SK-N-SH (cell line): ENCODE measurements around the gene MAPRE3. TPM values are rescaled to one million over a fixed set of nuclear protein-coding genes. Genes with fewer than 3 reads are reported as not detected.

Experiments used
- CTCF ChIA-PET: fragments of 300-600, 350-600 bp; formaldehyde crosslinking; extraction: SDS; loops from one replicate; lab custom pipeline; 2021; lab: Yijun Ruan, JAX
- POLR2A ChIA-PET: fragments of 350-600 bp; sonication (Branson Sonifier 250); formaldehyde crosslinking; extraction: SDS; loops from one replicate; lab custom pipeline; 2020; ENCODE audit warnings: antibody characterized with exemption, inconsistent platforms; lab: Yijun Ruan, JAX
- DNase-seq: peaks from one replicate; pipeline ENCODE4 v3.0.0; 2012
- H2AFZ ChIP-seq: fragments of 200-600 bp; sonication (generic); 2 replicates; pipeline ENCODE4 v1.8.1; 2016; ENCODE audit warnings: antibody characterized with exemption, mild to moderate bottlenecking, low read depth
- H3F3A ChIP-seq: fragments of 200-600 bp; sonication (generic); replicated peaks from 2 replicates; pipeline ENCODE3; 2016; ENCODE audit warnings: antibody characterized with exemption, mild to moderate bottlenecking; ENCODE audit not compliant: insufficient read depth
- H3K27ac ChIP-seq, 2 experiments: fragments of 200-500 bp in 1 of 2; fragments of 200-600 bp in 1 of 2; sonication (Bioruptor generic) in 1 of 2; sonication (generic), shearing (Covaris generic) in 1 of 2; 2 replicates each; pipeline versions ENCODE4 v1.5.1 to v1.6.1; 2014 to 2016; ENCODE audit warnings: low read depth in 2 of 2, inconsistent platforms in 1 of 2, low read length in 1 of 2, mild to moderate bottlenecking in 1 of 2, mixed read lengths in 1 of 2
- H3K27me3 ChIP-seq: fragments of 200-600 bp; sonication (generic), shearing (Covaris generic); 2 replicates; pipeline ENCODE4 v1.6.1; 2016; ENCODE audit warnings: mixed run types; ENCODE audit not compliant: insufficient read depth
- H3K36me3 ChIP-seq, 2 experiments: fragments of 200-500 bp in 1 of 2; fragments of 200-600 bp in 1 of 2; sonication (Bioruptor generic) in 1 of 2; sonication (generic) in 1 of 2; replicated peaks in 1 of 2; 2 replicates each; pipeline versions ENCODE3 to v1.5.1; 2014 to 2016; ENCODE audit warnings: low read length in 1 of 2, mild to moderate bottlenecking in 1 of 2; ENCODE audit not compliant: insufficient read depth in 2 of 2, control insufficient read depth in 1 of 2
- H3K4me1 ChIP-seq, 2 experiments: fragments of 200-500 bp in 1 of 2; fragments of 200-600 bp in 1 of 2; sonication (Bioruptor generic) in 1 of 2; sonication (generic), shearing (Covaris generic) in 1 of 2; 2 replicates each; pipeline versions ENCODE4 v1.5.1 to v1.6.1; 2014 to 2016; ENCODE audit warnings: low read depth in 1 of 2, low read length in 1 of 2, mixed run types in 1 of 2; ENCODE audit not compliant: insufficient read depth in 2 of 2, control insufficient read depth in 1 of 2
- H3K4me2 ChIP-seq: fragments of 200-600 bp; sonication (generic), shearing (Covaris generic); 2 replicates; pipeline ENCODE4 v1.6.1; 2017; ENCODE audit warnings: mixed run types
- H3K4me3 ChIP-seq, 2 experiments: fragments of 200-500 bp in 1 of 2; fragments of 200-600 bp in 1 of 2; sonication (Bioruptor generic) in 1 of 2; sonication (generic), shearing (Covaris generic) in 1 of 2; 2 replicates each; pipeline versions ENCODE4 v1.5.1 to v1.8.1; 2014 to 2016; ENCODE audit warnings: low read depth in 2 of 2, inconsistent platforms in 1 of 2, low read length in 1 of 2, mild to moderate bottlenecking in 1 of 2, mixed read lengths in 1 of 2, moderate library complexity in 1 of 2
- H3K79me2 ChIP-seq: fragments of 200-600 bp; sonication (generic); 2 replicates; pipeline ENCODE4 v1.8.1; 2017; ENCODE audit warnings: mild to moderate bottlenecking; ENCODE audit not compliant: insufficient read depth
- H3K9ac ChIP-seq: fragments of 200-600 bp; sonication (generic); 2 replicates; pipeline ENCODE4 v1.6.1; 2017; ENCODE audit warnings: mixed run types
- H3K9me2 ChIP-seq: fragments of 200-600 bp; sonication (generic); 2 replicates; pipeline ENCODE4 v1.6.1; 2017; ENCODE audit warnings: mixed run types
- H3K9me3 ChIP-seq: fragments of 200-600 bp; sonication (generic); 2 replicates; pipeline ENCODE4 v1.6.1; 2017; ENCODE audit warnings: mixed run types, mild to moderate bottlenecking, moderate library complexity
- H4K20me1 ChIP-seq: fragments of 200-600 bp; sonication (generic); 2 replicates; pipeline ENCODE4 v1.6.1; 2017; ENCODE audit warnings: mild to moderate bottlenecking, mixed run types; ENCODE audit not compliant: insufficient read depth
- CHD2 ChIP-seq: fragments of 150-350 bp; IDR thresholded peaks from 2 replicates; pipeline ENCODE4 v1.6.1; 2018; ENCODE audit warnings: low read length; ENCODE audit not compliant: partially characterized antibody
- ELF1 ChIP-seq: IDR thresholded peaks from 2 replicates; pipeline ENCODE4 v1.4.0; 2012
- EZH2phosphoT487 ChIP-seq: fragments of 200-600 bp; sonication (generic); IDR thresholded peaks from 2 replicates; pipeline ENCODE4 v1.6.1; 2017; ENCODE audit warnings: low read depth, mixed run types, mild to moderate bottlenecking, antibody characterized with exemption, moderate library complexity, borderline replicate concordance
- FOSL2 ChIP-seq: IDR thresholded peaks from 2 replicates; pipeline ENCODE4 v1.4.0; 2012; ENCODE audit warnings: low read depth, mild to moderate bottlenecking, moderate library complexity, borderline replicate concordance
- FOXJ3 ChIP-seq: sonication (generic); formaldehyde crosslinking; IDR thresholded peaks from 2 replicates; pipeline ENCODE4 v1.5.1; 2020; ENCODE audit warnings: mild to moderate bottlenecking, missing genetic modification reagents
- GABPA ChIP-seq: IDR thresholded peaks from 2 replicates; pipeline ENCODE4 v1.4.0; 2012; ENCODE audit warnings: low read depth, mild to moderate bottlenecking
- MEF2A ChIP-seq: IDR thresholded peaks from 2 replicates; pipeline ENCODE4 v1.4.0; 2012; ENCODE audit warnings: low read depth, borderline replicate concordance
- MXI1 ChIP-seq: IDR thresholded peaks from 2 replicates; pipeline ENCODE4 v1.6.1; 2012; ENCODE audit warnings: mild to moderate bottlenecking, low read depth, low read length, improper control_type of control experiment
- NFIC ChIP-seq: IDR thresholded peaks from 2 replicates; pipeline ENCODE4 v1.4.0; 2012; ENCODE audit warnings: borderline replicate concordance
- POLR2AphosphoS5 ChIP-seq: IDR thresholded peaks from 2 replicates; pipeline ENCODE4 v1.6.1; 2012; ENCODE audit warnings: low read depth, low read length
- TAF1 ChIP-seq: IDR thresholded peaks from 2 replicates; pipeline ENCODE4 v1.6.1; 2012; ENCODE audit warnings: low read depth, mild to moderate bottlenecking, low read length, moderate library complexity, borderline replicate concordance
- TEAD4 ChIP-seq: IDR thresholded peaks from 2 replicates; pipeline ENCODE4 v1.4.0; 2012; ENCODE audit warnings: mild to moderate bottlenecking, borderline replicate concordance; ENCODE audit not compliant: insufficient read depth
- WGBS: methylation state at CpG from one replicate; pipeline ENCODE4 v1.1.6; 2017; ENCODE audit warnings: low lambda C conversion rate; 5-methylcytosine and 5-hydroxymethylcytosine counted together
- polyA plus RNA-seq, 3 experiments: library from polyadenylated mRNA; depleted of rRNA; stranded (reverse); fragments of >200 nt; gene quantifications; 2 replicates each; pipeline ENCODE4 v1.2.3, GENCODE V29; 2012
- TF ChIP-seq, protein P1 (sequence below): IDR thresholded peaks from 2 replicates; pipeline ENCODE4 v1.4.0; 2012; ENCODE audit warnings: low read depth
- TF ChIP-seq, protein P2 (sequence below): IDR thresholded peaks from 2 replicates; pipeline ENCODE4 v1.6.1; 2012; ENCODE audit warnings: mild to moderate bottlenecking, low read depth, low read length, moderate library complexity
- TF ChIP-seq, protein P3 (sequence below): IDR thresholded peaks from 2 replicates; pipeline ENCODE4 v1.4.0; 2012; ENCODE audit warnings: low read depth, borderline replicate concordance
- TF ChIP-seq, protein P4 (sequence below): fragments of 200-600 bp; sonication (generic); IDR thresholded peaks from 2 replicates; pipeline ENCODE4 v1.6.1; 2017; ENCODE audit warnings: antibody characterized with exemption, mild to moderate bottlenecking, moderate library complexity

Gene MAPRE3
- polyA plus RNA-seq, 1 of the 3 experiments (the other 2 are of a cell fraction), result 24.4 TPM

DNA sequence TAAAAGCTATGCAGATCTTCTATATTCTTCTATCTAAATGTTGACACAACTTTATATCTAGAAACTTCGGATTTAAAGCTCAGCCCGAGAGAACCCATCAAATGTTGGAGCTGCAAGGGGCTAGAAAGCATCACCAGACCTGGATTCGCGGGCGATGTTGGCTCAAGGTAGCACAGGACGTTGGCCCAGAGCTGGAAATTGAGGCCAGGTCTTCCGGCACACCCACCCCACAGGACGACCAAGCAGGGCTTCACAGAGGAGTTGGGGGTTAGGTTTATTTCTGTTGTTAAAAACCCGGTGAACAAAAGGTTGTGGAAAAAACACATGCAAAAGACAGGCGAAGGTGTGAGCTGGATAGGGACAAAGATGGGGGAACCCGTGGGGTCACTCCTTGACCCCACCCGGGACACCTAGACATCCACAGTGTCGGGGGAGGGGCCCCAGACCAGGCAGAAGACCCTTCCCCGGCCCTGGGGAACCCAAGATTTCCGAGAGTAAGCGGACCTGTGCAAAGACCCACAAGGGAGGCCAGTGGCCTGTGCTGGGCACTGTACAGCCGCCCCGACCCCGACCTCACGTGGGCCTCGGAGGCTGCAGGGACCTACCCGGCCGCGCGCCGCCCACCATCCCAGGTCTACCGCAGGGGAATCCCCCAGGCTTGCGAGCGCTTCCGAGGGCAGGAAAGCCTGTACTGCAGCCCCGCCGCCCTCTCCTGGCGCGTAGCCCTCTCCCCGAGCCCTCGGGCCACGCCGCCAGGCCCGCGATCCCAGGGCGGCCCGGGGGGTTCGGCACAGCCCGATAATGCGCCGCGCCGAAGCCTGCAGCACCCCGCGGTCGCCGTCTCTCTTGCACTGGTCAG, 79.2 kb downstream of the MAPRE3 start:
- Histone ChIP-seq H3K4me2 (peak overlapping the region; percentile 98), H3K9me2 (no peaks in the 10 kb centered on the region), H3F3A (peaks cover 32% of the 10 kb centered on the region), H3K9ac (peak overlapping the region; percentile 60), H3K9me3 (no peaks in the 10 kb centered on the region), H3K27ac (peak overlapping the region; percentile 81 to 98), H2AFZ (peak overlapping the region; percentile 70), H3K79me2 (no peaks in the 10 kb centered on the region), H3K4me1 (peaks cover 10 to 15% of the 10 kb centered on the region in 2 experiments; a peak in 2 of 4 replicates), H4K20me1 (no peaks in the 10 kb centered on the region), H3K4me3 (peak overlapping the region; percentile 86 to 89), H3K36me3 (peaks cover 0 to 15% of the 10 kb centered on the region in 2 experiments), H3K27me3 (no peaks in the 10 kb centered on the region)
- TF ChIP-seq TEAD4 (no peak), MXI1 (peak; percentile 19; the same call in 1 of the 2 replicates), FOXJ3 (CRISPR knock-in tag) (peak; percentile 11; the same call in 1 of the 2 replicates)
- TF ChIP-seq, protein P1, sequence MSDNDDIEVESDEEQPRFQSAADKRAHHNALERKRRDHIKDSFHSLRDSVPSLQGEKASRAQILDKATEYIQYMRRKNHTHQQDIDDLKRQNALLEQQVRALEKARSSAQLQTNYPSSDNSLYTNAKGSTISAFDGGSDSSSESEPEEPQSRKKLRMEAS, result peak; percentile 15; the same call in 1 of the 2 replicates
- peak; percentile 88 for DNase-seq
- ChIA-PET CTCF (interaction anchor here (0.6 to 13.5 kb wide), 22 partner anchors 8 to 1886 kb away, joined by 3 to 216 read pairs (median 6); partner anchors contain the start of genes EMILIN1, KHK and OST4), POLR2A (interaction anchor here (0.6 to 4.8 kb wide), 17 partner anchors 10 to 200 kb away, joined by 3 to 80 read pairs (median 7); partner anchors contain the start of genes ATRAID, EMILIN1, KHK and OST4)
- 41% methylated on average over 21 of the region's 52 CpGs for WGBS

DNA sequence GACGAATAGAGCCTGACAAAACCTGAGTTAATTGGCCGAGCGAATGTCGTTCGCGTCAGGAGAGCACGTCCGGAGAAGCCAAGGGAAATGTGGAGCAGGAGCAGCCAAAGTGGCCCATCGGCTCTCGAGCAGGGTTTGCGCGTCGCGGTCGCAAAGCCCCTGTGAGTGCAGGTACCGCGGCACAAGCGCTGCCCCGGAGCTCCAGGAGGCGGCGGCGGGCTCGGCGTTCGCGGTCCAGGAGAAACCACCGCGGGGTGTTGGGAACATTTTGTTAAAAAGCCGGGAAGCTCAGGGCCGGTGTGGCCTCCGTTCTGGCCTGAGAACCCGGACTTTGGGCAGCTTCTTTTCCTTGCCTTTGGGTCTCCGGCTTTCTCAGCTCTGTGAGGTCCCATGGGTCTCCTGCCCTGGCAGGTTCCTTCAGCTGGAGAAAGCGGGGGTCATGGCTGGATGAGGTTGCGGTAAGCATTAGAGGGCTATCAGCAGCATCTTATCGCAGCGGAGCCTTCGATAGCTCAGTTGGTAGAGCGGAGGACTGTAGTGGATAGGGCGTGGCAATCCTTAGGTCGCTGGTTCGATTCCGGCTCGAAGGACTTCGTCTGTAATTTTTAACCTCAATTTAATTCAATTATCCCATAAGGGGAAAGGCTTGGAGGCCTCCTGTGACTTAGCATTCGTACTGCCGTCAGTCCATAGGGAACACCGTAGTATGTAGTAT, 80.0 kb downstream of the MAPRE3 start:
- peaks cover 5 to 23% of the 10 kb centered on the region in 2 experiments for H3K36me3 ChIP-seq
- no peaks in the 10 kb centered on the region for H3K27me3 ChIP-seq
- H3K27ac ChIP-seq, result peak overlapping the region; percentile 81 to 98
- peaks cover 10 to 15% of the 10 kb centered on the region in 2 experiments; a peak in 2 of 4 replicates for H3K4me1 ChIP-seq
- H3K4me3 ChIP-seq, result peak overlapping the region; percentile 86 to 89
- peak overlapping the region; percentile 70 for H2AFZ ChIP-seq
- peak overlapping the region; percentile 98 for H3K4me2 ChIP-seq
- POLR2A ChIA-PET, result interaction anchor here (0.7 to 4.8 kb wide), 17 partner anchors 10 to 201 kb away, joined by 3 to 80 read pairs (median 8); partner anchors contain the start of genes ATRAID, EMILIN1, KHK and OST4
- no peaks in the 10 kb centered on the region for H3K79me2 ChIP-seq
- no peaks in the 10 kb centered on the region for H4K20me1 ChIP-seq
- H3K9me2 ChIP-seq, result no peaks in the 10 kb centered on the region
- peak overlapping the region; percentile 76 for H3K9ac ChIP-seq
- H3F3A ChIP-seq, result peaks cover 32% of the 10 kb centered on the region
- H3K9me3 ChIP-seq, result no peaks in the 10 kb centered on the region
- CTCF ChIA-PET, result interaction anchor here (0.6 to 13.5 kb wide), 23 partner anchors 9 to 1887 kb away, joined by 3 to 216 read pairs (median 6); partner anchors contain the start of genes ABHD1, EMILIN1, KHK and OST4
- peak; percentile 93 for DNase-seq
- WGBS, result 3% methylated on average over 39 of the region's 48 CpGs
- TF ChIP-seq MEF2A (no peak), POLR2AphosphoS5 (peak; percentile 62; the same call in 1 of the 2 replicates), FOSL2 (peak; percentile 90), CHD2 (peak; percentile 83), ELF1 (no peak), GABPA (no peak; the same call in 1 of the 2 replicates), EZH2phosphoT487 (no peak), NFIC (0 out of 2 replicates have a peak, but pooled peaks have one; percentile 14), TAF1 (peak; percentile 80; the same call in 1 of the 2 replicates)
- TF ChIP-seq, protein P2, sequence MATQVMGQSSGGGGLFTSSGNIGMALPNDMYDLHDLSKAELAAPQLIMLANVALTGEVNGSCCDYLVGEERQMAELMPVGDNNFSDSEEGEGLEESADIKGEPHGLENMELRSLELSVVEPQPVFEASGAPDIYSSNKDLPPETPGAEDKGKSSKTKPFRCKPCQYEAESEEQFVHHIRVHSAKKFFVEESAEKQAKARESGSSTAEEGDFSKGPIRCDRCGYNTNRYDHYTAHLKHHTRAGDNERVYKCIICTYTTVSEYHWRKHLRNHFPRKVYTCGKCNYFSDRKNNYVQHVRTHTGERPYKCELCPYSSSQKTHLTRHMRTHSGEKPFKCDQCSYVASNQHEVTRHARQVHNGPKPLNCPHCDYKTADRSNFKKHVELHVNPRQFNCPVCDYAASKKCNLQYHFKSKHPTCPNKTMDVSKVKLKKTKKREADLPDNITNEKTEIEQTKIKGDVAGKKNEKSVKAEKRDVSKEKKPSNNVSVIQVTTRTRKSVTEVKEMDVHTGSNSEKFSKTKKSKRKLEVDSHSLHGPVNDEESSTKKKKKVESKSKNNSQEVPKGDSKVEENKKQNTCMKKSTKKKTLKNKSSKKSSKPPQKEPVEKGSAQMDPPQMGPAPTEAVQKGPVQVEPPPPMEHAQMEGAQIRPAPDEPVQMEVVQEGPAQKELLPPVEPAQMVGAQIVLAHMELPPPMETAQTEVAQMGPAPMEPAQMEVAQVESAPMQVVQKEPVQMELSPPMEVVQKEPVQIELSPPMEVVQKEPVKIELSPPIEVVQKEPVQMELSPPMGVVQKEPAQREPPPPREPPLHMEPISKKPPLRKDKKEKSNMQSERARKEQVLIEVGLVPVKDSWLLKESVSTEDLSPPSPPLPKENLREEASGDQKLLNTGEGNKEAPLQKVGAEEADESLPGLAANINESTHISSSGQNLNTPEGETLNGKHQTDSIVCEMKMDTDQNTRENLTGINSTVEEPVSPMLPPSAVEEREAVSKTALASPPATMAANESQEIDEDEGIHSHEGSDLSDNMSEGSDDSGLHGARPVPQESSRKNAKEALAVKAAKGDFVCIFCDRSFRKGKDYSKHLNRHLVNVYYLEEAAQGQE, result no peak; the same call in 1 of the 2 replicates
- TF ChIP-seq, protein P3, sequence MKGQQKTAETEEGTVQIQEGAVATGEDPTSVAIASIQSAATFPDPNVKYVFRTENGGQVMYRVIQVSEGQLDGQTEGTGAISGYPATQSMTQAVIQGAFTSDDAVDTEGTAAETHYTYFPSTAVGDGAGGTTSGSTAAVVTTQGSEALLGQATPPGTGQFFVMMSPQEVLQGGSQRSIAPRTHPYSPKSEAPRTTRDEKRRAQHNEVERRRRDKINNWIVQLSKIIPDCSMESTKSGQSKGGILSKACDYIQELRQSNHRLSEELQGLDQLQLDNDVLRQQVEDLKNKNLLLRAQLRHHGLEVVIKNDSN, result no peak; the same call in 1 of the 2 replicates
- TF ChIP-seq, protein P4, sequence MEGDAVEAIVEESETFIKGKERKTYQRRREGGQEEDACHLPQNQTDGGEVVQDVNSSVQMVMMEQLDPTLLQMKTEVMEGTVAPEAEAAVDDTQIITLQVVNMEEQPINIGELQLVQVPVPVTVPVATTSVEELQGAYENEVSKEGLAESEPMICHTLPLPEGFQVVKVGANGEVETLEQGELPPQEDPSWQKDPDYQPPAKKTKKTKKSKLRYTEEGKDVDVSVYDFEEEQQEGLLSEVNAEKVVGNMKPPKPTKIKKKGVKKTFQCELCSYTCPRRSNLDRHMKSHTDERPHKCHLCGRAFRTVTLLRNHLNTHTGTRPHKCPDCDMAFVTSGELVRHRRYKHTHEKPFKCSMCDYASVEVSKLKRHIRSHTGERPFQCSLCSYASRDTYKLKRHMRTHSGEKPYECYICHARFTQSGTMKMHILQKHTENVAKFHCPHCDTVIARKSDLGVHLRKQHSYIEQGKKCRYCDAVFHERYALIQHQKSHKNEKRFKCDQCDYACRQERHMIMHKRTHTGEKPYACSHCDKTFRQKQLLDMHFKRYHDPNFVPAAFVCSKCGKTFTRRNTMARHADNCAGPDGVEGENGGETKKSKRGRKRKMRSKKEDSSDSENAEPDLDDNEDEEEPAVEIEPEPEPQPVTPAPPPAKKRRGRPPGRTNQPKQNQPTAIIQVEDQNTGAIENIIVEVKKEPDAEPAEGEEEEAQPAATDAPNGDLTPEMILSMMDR, result peak; percentile 47
